HCEC 1CT (cell line): ENCODE results near the gene TESK2.
"Not testable (repeated sequence)": the region's sequence is repeated elsewhere in the genome, so short reads cannot be mapped to it uniquely, and the experiment has no call there.

Experiments
- DNase-seq: peaks from one replicate; pipeline ENCODE4 v3.0.0-alpha.2; 2017

The TESK2 gene

GRCh38 chr1:45407629-45408287 lies 83.2 kb downstream of the TESK2 start:
- no peak for DNase-seq

- DNase-seq = no peak
Observed at GRCh38 chr1:45405636-45406035, 85.3 kb downstream of the TESK2 start.

DNA sequence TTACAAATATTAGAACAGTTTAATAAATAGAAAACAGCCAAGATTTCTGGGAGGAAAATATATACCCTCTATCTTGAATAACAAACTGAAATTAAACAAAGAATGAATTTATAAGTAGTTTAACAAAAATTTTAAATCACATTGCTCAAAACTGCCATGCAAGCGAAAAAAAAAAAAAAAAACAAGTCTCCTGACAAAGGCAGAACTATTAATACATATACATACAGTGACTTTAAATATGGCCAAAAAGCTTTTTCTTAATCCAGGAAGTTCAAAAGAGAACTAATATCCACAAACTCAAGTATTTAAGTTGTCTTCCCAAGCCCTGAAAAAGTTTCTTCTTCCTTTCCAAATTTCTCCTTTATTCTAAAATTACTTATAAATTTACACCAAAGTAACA lies 87.2 kb downstream of the TESK2 start:
- DNase-seq = no peak

GRCh38 chr1:45403298-45403697 lies 87.7 kb downstream of the TESK2 start:
- no peak for DNase-seq

DNA sequence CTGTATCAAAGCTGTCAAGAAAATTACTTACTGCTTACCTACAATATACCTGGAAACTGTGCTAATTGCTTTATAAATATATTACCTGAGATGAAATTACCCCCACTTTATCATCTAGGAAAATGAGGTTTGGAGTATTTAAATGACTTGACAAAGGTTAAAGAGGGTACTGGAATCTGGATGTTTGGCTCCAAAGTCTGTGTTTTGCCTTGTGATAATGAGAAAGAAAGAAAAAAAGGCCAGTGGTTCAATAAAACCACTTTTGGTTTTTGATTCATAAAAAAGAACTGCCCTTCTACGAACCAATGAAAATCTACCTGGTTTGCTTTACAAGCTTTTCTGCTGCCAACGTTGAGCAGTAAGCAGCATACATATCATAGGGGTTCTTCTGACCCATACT lies 89.4 kb downstream of the TESK2 start:
- no peak for DNase-seq

DNA sequence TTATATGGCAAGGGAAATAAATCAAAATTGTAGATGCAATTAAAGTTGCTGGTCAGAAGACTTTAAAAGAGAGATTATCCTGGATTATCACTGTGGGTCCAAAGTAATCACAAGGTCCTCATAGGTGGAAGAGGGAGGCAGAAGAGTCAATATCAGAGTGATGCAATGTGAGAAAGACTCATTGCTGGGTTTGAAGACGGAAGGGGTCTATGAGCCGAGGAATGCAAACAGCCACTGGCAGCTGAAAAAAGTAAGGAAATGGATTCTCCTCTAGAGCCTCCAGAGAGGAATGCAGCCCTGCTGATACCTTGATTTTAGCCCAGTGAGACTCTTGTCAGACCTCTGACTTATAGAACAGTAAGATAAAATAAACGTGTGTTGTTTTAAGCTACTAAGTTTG lies 90.9 kb downstream of the TESK2 start:
- no peak for DNase-seq

GRCh38 chr1:45397285-45397684 lies 93.7 kb downstream of the TESK2 start:
- no peak for DNase-seq

- no peak for DNase-seq
Observed at GRCh38 chr1:45395582-45395981, 95.4 kb downstream of the TESK2 start.

DNA sequence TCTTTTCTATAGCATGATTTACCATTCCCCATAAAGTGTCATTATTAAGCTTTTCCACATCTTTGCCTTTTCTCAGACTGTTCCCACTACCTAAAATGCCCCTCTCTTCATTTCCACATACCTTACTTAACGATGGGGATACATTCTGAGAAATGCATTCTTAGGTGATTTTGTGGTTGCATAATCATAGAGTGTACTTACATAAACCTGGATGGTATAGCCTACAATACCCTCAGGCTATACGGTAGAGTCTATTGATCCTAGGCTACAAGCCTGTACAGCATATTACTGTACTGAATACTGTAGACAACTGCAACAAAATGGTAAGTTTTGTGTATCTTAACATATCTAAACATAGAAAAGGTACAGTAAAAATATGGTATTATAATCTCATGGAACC lies 95.9 kb downstream of the TESK2 start:
- DNase-seq = no peak

DNA sequence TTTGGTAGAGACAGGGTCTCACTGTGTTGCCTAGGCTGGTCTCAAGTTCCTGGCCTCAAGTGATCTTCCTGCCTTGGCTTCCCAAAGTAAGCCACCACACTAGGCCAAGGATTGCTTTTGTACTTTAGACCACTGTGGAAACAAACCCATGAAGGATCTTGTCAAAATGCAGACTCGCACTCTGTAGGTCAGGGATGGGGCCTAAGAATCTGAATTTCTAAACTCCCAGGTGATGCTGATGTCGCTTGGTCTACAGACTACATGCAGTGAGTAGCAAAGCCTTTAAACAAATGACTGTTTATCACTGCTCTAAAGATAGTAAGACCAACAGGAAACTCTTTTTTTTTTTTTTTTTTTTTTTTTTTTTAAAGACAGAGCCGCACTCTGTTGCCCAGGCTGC lies 96.6 kb downstream of the TESK2 start:
- no peak for DNase-seq

- DNase-seq = peak; percentile 15
Observed at GRCh38 chr1:45393718-45394302, 97.2 kb downstream of the TESK2 start.

DNA sequence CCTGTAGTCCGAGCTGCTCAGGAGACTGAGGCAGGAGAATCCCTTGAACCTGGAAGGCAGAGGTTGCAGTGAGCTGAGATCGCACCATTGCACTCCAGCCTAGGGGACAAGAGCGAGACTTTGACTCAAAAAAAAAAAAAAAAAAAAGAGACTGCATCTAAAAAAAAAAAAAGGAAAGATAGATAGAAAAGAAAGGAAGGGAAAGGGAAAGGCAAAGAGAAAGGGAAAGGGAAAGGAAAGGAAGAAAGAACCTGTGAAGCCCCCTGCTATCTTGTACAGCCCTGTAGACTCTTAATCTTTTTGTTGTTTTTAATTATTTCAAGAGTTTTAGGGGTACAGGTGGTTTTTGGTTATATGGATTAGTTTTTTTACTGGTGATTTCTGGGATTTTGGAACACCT lies 104.7 kb downstream of the TESK2 start:
- no peak for DNase-seq

- no peak for DNase-seq
Observed at GRCh38 chr1:45385302-45385701, 105.7 kb downstream of the TESK2 start.

GRCh38 chr1:45384213-45384612 lies 106.8 kb downstream of the TESK2 start:
- DNase-seq = not testable (repeated sequence)

DNA sequence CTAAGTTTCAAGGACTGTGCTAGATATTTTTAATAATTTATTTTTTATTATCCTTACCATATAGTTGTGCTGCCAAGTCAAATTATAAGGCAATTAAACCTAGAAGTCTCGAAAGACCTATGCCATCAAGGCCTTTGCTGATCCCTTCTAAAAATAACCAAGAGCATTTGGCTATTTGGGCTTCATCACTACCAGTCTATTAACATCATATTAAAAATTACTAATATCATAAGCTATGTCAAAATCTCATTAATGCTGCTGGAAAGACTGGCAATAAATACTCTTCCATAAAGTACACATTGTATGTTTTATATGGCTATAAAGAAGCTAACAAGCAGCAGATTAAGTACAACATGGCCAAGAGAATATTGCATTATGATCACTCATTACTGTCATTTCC lies 107.8 kb downstream of the TESK2 start:
- no peak for DNase-seq

- DNase-seq = no peak
Observed at GRCh38 chr1:45381243-45381642, 109.7 kb downstream of the TESK2 start.

GRCh38 chr1:45380730-45381129 lies 110.2 kb downstream of the TESK2 start:
- DNase-seq = no peak

DNA sequence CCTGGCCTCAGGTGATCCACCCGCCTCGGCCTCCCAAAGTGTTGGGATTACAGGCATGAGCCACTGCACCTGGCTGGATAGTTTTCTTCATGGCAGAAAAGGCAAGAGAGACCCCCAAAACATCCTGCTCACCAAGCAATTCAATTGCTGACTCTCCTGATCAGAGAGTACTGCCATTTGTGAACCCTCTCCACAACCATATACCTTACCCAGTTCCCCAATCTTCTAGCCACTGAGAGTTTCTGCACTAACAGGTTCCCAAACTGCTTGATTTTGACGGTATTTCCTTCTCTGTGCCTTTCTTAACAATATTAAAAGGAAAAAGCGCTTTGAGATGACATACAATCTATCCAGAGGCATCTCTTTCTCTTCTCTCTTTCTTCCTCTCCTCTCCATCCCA lies 110.8 kb downstream of the TESK2 start:
- DNase-seq = no peak

- no peak for DNase-seq
Observed at GRCh38 chr1:45379524-45379923, 111.4 kb downstream of the TESK2 start.

- DNase-seq = no peak
Observed at GRCh38 chr1:45378184-45378583, 112.8 kb downstream of the TESK2 start.

GRCh38 chr1:45375104-45376090 lies 115.6 kb downstream of the TESK2 start:
- no peak for DNase-seq

- DNase-seq = no peak
Observed at GRCh38 chr1:45373573-45373972, 117.4 kb downstream of the TESK2 start.

DNA sequence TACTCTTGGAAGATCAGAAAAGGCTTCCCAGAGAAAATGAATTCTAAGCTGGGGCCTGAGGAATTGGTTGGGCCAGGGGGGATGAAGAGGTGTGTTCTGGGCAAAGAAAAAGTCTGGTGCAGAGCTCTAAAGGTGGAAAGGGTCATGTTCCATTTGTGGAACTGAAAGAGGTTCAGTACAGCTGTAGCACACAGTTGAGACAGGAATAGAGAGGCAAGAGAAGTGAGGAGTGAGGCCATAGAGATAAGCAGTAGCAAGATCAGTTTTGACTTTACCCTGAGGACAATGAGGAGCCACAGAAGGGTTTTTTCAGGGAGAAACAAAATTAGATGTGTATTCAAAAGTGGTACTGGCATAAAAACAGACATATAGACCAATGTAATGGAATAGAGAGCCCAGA lies 120.4 kb downstream of the TESK2 start:
- DNase-seq = no peak

DNA sequence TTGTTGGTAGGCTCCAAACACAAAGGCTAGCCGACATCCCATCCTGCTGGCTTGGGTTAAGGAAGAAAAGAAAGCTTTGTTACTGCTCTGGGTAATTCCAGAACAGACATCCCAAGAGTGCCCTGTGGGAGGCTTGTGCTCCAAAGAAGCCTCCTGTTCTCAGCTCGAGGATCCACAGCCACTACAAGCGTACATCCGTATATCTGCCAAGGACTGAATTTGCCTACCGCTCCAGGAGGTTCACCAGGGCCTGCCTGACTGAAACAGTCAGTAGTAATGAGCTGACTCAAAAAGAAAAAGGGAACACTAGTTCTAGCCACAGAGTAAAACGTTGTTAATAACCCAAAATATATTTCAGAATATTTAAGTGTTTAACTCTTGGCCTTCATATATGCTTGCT lies 125.9 kb downstream of the TESK2 start:
- no peak for DNase-seq
